Tongue (tissue), 3 donors: ENCODE results near the gene NEURL4. TPM values are rescaled to one million over a fixed set of nuclear protein-coding genes. Genes with fewer than 3 reads are reported as not detected.

Experiments
- DNase-seq: peaks from one replicate; pipeline ENCODE4 v3.0.0-alpha.2; 2015
- small RNA-seq: library from RNA; depleted of rRNA; stranded (forward); fragments of <200 nt; gene quantifications from one replicate; pipeline ENCODE3, GENCODE V24; 2014; ENCODE audit warnings: low replicate concordance
- total RNA-seq: library from RNA; depleted of rRNA; stranded (reverse); fragments of >200 nt; gene quantifications from one replicate; pipeline ENCODE4 v1.2.3, GENCODE V29; 2014

NEURL4 gene
- total RNA-seq, 1 donor from 2014 or later: 22.5 TPM

DNA sequence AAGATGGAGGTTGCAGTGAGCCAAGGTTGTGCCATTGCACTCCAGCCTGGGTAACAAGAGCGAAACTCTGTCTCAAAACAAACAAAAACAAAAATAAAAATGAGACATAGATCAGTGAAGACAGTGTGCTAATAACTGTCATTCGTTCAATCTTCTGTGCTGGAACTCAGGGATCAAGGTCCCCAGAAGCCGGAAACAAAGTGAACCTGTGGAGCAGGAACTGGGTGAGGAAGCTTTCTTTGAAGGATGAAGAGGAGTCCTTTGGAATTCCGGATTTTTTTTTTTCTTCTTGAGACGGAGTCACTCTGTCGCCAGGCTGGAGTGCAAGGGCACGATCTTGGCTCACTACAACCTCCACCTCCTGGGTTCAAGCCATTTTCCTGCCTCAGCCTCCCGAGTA, 49.7 kb downstream of the NEURL4 start:
- DNase-seq: no peak

DNA sequence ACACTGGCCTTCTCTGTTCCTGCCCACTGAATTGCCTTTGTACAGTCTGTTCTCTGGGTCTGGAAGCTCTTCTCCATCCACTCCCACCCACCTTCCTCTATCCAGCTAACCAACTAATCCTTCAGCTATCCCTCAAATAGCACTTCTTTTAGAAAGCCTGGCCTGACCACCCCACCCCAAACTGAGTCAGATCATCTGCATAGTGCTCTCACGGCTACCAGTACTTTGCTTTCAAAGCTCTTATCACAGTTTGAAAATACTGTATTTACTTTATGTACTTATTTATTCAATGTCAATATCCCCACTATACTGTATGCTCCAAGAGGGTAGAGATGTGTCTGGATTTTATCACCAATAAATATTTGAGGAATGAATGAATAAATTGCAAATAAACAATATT, 62.4 kb downstream of the NEURL4 start:
- DNase-seq: no peak

Small RNA genes lying within 50 kb of the gene (small RNA-seq; reads per million reads assigned to genes)
- not detected for gene AC026954.2
- not detected for gene RF00019

Other genes starting within 250 kb of the NEURL4 start
- 2.8 TPM for gene CLEC10A, start 249.1 kb downstream of the NEURL4 start, total RNA-seq
- gene ASGR2, start 214.5 kb downstream of the NEURL4 start, total RNA-seq: not detected
- gene ASGR1, start 150.0 kb downstream of the NEURL4 start, total RNA-seq: 0.21 TPM
- 11.1 TPM for gene DLG4, start 109.5 kb downstream of the NEURL4 start, total RNA-seq
- gene ACADVL, start 109.4 kb downstream of the NEURL4 start, total RNA-seq: 260 TPM
- 53.7 TPM for gene DVL2, start 94.8 kb downstream of the NEURL4 start, total RNA-seq
- gene PHF23, start 89.9 kb downstream of the NEURL4 start, total RNA-seq: 22.3 TPM
- 283 TPM for gene GABARAP, start 86.9 kb downstream of the NEURL4 start, total RNA-seq
- gene CTDNEP1, start 77.6 kb downstream of the NEURL4 start, total RNA-seq: 63.6 TPM
- gene ELP5, start 77.1 kb downstream of the NEURL4 start, total RNA-seq: 43.2 TPM
- 22.2 TPM for gene CLDN7, start 66.9 kb downstream of the NEURL4 start, total RNA-seq
- 75.2 TPM for gene SLC2A4, start 47.6 kb downstream of the NEURL4 start, total RNA-seq
- 0.51 TPM for gene YBX2, start 34.7 kb downstream of the NEURL4 start, total RNA-seq
- 212 TPM for gene EIF5A, start 21.7 kb downstream of the NEURL4 start, total RNA-seq
- 35.3 TPM for gene GPS2, start 14.0 kb downstream of the NEURL4 start, total RNA-seq
- 1.7 TPM for gene ACAP1, start 7.2 kb upstream of the NEURL4 start, total RNA-seq
- 3.4 TPM for gene KCTD11, start 22.8 kb upstream of the NEURL4 start, total RNA-seq
- not detected for gene TMEM95, start 25.8 kb upstream of the NEURL4 start, total RNA-seq
- 2.1 TPM for gene TNK1, start 51.8 kb upstream of the NEURL4 start, total RNA-seq
- gene PLSCR3, start 65.2 kb upstream of the NEURL4 start, total RNA-seq: 9.4 TPM
- 69.0 TPM for gene TMEM256, start 74.8 kb upstream of the NEURL4 start, total RNA-seq
- gene NLGN2, start 78.5 kb upstream of the NEURL4 start, total RNA-seq: 9.3 TPM
- not detected for gene SPEM1, start 91.0 kb upstream of the NEURL4 start, total RNA-seq
- gene SPEM2, start 96.3 kb upstream of the NEURL4 start, total RNA-seq: not detected
- not detected for gene SPEM3, start 99.5 kb upstream of the NEURL4 start, total RNA-seq
- gene TMEM102, start 106.1 kb upstream of the NEURL4 start, total RNA-seq: 2.4 TPM
- 5.4 TPM for gene FGF11, start 110.2 kb upstream of the NEURL4 start, total RNA-seq
- gene CHRNB1, start 115.7 kb upstream of the NEURL4 start, total RNA-seq: 27.9 TPM
- gene ZBTB4, start 150.3 kb upstream of the NEURL4 start, total RNA-seq: 22.9 TPM
- gene SLC35G6, start 152.1 kb upstream of the NEURL4 start, total RNA-seq: not detected
- gene POLR2A, start 155.0 kb upstream of the NEURL4 start, total RNA-seq: 71.4 TPM
- gene TNFSF12, start 219.7 kb upstream of the NEURL4 start, total RNA-seq: 18.0 TPM
- gene TNFSF13, start 229.4 kb upstream of the NEURL4 start, total RNA-seq: 6.6 TPM
- 36.8 TPM for gene SENP3, start 232.6 kb upstream of the NEURL4 start, total RNA-seq